ENCODE results near the gene MITF. TPM values are rescaled to one million over a fixed set of nuclear protein-coding genes. Genes with fewer than 3 reads are reported as not detected.
"Not testable (repeated sequence)": the region's sequence is repeated elsewhere in the genome, so short reads cannot be mapped to it uniquely, and the experiment has no call there.

Gene MITF
- polyA plus RNA-seq, 4 donors: 3.3 to 45.7 (median 41.8) TPM

DNA sequence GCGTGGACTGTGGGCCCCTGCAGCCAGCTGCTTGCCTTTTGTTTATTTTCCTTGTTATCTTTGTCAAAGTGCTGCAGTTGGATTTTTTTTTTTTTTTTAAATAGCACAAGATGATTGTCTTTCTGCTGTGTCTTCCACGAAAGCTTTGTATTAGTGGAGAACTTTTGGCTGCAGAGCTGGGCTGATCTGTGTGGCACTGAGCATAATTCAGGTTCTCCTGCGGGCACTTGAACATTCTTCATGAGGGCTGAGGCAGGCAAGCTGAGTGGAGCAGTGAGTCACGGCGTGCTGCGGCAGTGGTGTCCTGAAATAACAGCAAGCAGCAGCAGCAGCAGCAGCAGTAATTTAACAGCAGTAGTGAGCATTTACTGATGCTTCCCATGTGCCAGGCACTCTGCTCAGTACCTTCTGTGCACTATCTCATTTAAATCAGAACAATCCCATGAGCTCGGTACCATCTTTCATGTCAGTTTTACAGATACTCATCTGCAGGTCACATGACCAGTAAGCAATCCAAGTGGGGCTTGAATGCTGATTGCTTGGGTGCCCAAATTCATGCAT lies 45.8 kb downstream of the MITF start:
- no peak for DNase-seq (ENCODE audit: low read depth in 4 of 4, low spot score in 3 of 4)

DNA sequence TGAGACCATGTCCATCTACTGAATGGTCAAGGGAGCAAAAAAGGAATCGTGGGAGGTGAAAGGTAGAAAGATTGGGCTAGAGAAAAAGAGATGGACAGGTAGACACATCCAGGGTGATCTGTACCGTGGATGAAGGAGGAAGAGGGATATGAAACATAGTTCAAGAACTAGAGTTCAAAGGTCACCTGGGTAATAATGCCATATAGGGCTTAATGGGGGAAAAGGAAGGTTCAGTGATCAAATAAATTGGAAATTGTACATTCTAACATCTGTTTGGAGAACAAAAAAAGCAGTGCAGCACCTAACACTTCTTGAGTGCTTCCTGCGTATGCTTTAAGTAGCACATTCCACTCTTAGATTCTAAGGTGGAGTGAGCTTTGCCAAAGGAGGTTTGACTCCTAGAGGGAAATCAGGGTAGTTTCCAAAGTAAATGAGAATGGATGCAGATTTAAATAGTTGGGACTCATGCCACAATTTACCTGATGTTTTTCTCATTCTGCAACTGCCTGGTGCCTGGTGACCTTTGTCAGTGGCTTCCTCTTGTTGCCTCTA lies 46.6 kb downstream of the MITF start:
- no peak for DNase-seq (ENCODE audit: low read depth in 4 of 4, low spot score in 3 of 4)

DNA sequence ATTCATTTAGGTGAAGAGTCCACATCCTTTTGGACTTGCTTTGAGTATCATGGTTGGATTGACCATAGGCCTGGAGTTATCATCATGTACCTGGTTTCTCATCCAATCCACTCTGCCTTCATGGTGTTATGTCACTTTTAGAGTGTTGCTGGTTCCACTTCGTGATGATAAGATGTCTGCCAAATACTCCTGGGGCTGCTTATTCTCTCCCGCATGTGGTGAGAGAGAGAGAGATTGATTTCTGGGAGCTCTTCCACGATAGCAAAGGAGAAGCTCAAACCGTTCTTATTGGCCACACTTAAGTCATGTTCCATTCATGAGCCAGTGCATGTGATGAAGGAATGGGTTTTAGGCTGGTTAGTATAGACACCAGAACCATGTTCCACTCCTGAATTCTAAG lies 47.6 kb downstream of the MITF start:
- DNase-seq (ENCODE audit: low read depth in 4 of 4, low spot score in 3 of 4): no peak

GRCh38 chr3:69787436-69788168 lies 48.3 kb downstream of the MITF start:
- no peak for DNase-seq (ENCODE audit: low read depth in 4 of 4, low spot score in 3 of 4)

GRCh38 chr3:69791106-69791505 lies 51.8 kb downstream of the MITF start:
- no peak for DNase-seq (ENCODE audit: low read depth in 4 of 4, low spot score in 3 of 4)

- no peak for DNase-seq (ENCODE audit: low read depth in 4 of 4, low spot score in 3 of 4)
Observed at GRCh38 chr3:69791919-69792399, 52.7 kb downstream of the MITF start.

DNA sequence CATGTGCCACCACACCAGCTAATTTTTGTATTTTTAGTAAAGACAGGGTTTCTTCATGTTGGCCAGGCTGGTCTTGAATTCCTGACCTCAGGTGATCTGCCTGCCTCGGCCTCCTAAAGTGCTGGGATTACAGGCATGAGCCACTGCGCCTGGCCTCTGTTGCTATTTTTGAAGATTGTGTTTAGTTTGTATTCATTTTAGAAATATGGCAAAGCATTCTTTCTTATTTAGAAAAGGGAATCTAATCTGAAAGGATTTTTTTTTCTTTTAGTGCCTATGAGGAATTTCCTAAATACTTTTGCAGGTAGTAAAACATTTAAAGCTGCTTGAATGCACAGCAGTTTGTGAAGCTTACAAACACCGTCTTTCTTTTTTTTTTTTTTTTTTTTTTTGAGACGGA lies 56.9 kb downstream of the MITF start:
- DNase-seq (ENCODE audit: low read depth in 4 of 4, low spot score in 3 of 4): not testable (repeated sequence)

- no peak for DNase-seq (ENCODE audit: low read depth in 4 of 4, low spot score in 3 of 4)
Observed at GRCh38 chr3:69803681-69804270, 64.5 kb downstream of the MITF start.

GRCh38 chr3:69805491-69805890 lies 66.2 kb downstream of the MITF start:
- no peak for DNase-seq (ENCODE audit: low read depth in 4 of 4, low spot score in 3 of 4)

DNA sequence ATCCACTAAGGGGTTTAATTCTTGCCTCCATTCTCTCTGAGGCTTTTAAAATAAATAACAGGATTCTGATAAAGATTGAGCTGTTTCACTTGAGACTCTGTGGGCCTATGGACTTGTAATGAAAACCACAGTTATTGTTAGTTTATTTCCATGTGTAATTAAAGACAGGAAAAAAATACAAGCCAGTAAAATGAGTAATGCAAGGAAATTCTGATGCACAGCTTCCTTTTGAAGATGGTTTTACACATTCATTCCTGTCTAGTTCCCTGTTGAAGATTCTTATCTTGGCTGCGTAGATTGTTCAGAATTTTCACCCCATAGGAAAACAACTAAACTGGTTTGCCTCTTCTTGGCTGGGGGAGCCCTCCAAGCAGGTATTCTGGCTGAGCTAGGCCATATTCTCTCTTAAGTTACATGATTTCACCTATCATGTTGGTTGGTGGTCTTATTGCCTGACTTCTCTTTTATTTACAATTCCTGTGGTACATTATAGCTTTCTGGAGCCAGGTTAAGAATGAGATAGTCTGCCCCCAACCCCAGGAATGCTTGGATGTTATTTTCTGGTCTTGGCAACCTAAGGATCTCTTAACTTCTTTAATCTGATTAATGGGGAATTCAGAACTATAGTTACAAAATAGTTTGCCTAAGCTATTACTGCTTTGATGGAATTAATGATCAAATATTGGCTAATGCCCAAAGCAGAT lies 67.6 kb downstream of the MITF start:
- DNase-seq (ENCODE audit: low read depth in 4 of 4, low spot score in 3 of 4): no peak

DNA sequence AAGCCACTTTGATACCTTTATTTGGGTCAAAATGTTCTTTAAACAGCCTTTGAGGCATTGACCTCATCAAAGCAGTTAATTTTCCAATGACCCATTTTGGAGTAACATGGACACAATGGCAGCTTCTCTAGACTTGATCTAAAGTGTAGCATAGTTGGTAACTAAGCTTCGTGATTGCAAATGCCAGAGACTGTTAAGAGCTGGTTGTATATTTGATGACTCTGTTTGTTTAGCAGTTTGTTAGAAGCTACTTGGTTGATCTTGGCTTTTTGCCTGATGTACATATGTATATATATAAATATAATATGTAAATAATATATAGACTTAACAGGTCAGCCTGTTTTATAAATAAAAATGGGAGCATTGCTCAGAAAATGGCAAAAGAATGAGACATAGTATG lies 68.4 kb downstream of the MITF start:
- DNase-seq (ENCODE audit: low read depth in 4 of 4, low spot score in 3 of 4): no peak

GRCh38 chr3:69809076-69809835 lies 70.0 kb downstream of the MITF start:
- DNase-seq (ENCODE audit: low read depth in 4 of 4, low spot score in 3 of 4): no peak

GRCh38 chr3:69811452-69812401 lies 72.5 kb downstream of the MITF start:
- DNase-seq (ENCODE audit: low read depth in 4 of 4, low spot score in 3 of 4): no peak

DNA sequence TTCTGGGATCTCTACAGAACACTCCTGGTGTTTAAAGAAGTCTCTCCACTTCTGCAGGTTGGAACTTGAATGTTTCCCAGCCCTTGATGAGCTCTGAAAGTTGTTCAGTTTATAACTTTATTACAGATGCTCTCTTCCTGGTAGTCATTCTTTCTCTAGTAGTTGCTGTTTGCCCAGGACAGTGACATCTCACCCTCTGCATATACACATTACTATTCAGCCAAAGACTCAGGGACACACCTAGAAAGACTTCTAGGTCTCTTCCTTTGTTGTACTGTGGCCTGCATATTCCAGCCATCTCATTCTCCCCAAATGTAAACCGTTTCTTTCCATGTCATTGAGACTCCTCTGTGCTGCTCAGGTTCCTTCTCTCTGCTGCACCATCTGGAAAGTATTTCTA lies 76.7 kb downstream of the MITF start:
- DNase-seq (ENCODE audit: low read depth in 4 of 4, low spot score in 3 of 4): no peak

- no peak for DNase-seq (ENCODE audit: low read depth in 4 of 4, low spot score in 3 of 4)
Observed at GRCh38 chr3:69817988-69818387, 78.7 kb downstream of the MITF start.

DNA sequence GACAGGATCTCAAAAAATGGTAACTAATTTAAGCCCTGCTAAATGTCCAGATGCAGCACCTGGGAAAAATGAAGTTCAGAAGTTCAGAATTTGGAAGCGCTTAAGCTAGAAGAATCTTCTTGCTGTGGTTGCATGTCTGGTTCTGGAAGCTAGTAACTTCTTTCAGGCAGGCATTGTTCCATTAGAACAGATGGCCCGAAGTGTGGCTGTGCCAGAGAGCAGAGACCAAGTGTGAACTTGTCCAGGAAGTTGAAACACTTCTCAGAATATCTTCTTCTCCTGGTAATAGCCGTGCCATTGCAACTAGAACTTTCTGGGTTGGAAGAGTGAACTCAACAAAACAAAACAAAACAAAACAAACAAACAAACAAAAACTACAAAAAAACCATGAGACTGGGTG lies 80.0 kb downstream of the MITF start:
- DNase-seq (ENCODE audit: low read depth in 4 of 4, low spot score in 3 of 4): no peak

GRCh38 chr3:69821133-69821532 lies 81.9 kb downstream of the MITF start:
- no peak for DNase-seq (ENCODE audit: low read depth in 4 of 4, low spot score in 3 of 4)

DNA sequence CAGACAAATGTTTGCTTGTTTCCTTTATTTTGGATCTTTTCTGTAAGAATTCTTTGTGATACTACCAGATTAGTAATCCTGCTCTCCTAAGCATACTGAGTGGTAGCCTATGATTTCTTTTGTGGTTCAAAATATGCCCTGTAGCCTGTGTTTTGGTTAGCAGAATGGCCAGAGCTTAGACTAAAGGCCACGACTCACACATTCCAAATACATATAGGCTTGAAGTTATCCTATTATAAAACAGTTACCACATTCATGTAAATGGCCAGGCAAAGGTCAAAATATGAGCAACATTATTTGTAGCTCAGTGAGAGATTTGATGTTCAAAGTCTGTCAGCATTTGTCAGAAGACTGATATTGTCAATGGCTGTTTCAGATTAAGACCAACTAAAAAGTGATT lies 84.5 kb downstream of the MITF start:
- DNase-seq (ENCODE audit: low read depth in 4 of 4, low spot score in 3 of 4): no peak

DNA sequence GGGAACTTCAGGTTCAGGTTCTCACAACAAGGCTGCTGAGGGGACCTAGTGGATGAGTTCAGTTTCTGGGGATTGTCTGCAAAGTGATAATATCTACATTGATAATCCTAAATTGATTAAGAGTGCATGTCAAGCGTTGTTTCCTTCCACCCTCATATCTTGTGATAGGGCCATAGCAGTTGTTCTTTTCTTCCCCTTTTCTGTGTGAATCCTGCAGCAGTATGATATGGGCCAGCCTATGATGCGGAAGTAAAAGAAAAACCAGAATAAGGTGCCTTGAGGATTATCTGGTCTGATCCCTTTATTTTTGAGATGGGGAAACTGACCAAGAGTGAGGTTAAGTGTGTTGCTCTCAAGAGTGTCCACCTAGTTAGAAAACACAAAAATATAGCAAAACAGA lies 86.2 kb downstream of the MITF start:
- DNase-seq (ENCODE audit: low read depth in 4 of 4, low spot score in 3 of 4): no peak
